ENCODE results near the gene CPNE5. TPM values are rescaled to one million over a fixed set of nuclear protein-coding genes. Genes with fewer than 3 reads are reported as not detected.
A peak's percentile ranks its signal among the peaks of the same experiment; 100 is the strongest.

CPNE5 gene
- total RNA-seq, 2 experiments from 2014 or later = 1.2 to 1.7 TPM

DNA sequence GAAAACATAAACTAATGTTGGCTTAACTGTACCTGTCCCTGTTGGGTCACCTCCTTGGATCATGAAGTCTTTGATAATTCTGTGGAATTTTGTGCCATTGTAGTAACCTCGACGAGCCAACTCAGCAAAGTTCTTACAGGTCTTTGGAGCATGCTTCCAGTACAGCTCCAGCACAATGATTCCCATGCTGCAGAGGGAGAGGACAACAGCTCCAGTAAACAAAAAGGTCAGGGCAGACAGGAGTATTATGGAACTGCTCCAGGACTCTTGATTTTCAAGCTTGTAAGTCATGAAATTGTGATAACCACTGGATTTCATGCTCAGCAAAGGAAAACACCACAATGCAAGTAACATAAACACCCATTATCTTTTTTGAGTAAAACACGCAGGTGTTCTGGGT is 32.4 kb upstream of the CPNE5 start:
- Mint-ChIP-seq H3K4me1 (ENCODE audit: low read depth) (peaks cover 57% of the 10 kb centered on the region), H3K27me3 (ENCODE audit: low read depth) (no peaks in the 10 kb centered on the region), H3K36me3 (ENCODE audit: low read depth) (peaks cover 46% of the 10 kb centered on the region), H3K27ac (peak overlapping the region; percentile 16), H3K9me3 (no peaks in the 10 kb centered on the region), H3K4me3 (no peak overlapping the region)
- DNase-seq = no peak
- intact Hi-C loops (cut with micrococcal nuclease) = loop anchor here (2.0 to 5.0 kb wide), 2 partner anchors 13 to 301 kb away; partner anchors contain the start of genes C6orf89 and PIM1
- CTCF ChIA-PET = interaction anchor here (1.2 to 5.8 kb wide), 4 partner anchors 13 to 147 kb away, joined by 4 to 27 read pairs (median 12); partner anchors contain the start of gene C6orf89

DNA sequence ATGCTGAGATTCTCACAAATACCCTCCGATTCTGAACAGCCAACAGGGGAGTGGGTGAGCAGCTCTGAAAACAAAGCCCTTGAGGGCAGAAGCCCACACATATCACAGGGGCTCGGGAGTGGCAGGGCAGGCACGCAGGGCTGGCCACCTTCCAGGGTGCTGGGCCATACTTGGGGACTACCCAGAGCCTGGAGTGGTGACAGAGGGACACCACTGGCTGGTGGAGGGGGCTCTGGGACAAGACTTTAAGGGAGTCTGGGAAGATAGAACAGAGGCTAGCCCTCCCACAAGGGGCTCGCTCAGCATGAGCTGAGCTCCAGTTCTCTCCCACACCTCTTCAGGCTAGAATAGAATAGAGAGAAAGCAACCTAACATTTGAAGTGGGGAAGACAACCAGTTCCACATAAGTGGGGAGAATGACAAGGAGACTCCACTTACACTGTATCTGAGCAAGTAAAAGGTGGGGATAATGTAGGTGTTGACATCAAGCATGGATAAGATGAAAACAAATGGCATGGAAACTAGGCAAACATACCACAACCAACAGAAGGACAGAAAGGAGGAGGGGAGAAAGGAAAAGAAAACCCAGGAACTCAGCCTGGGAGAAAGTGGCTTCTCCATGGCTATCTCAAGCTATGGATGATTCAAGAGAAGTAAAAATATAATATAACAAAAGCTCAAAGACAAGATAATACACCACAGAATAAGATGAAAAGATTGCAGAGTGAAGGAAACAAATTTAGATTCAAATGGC is 28.4 kb upstream of the CPNE5 start:
- no peak for DNase-seq
- Mint-ChIP-seq H3K9me3 (no peaks in the 10 kb centered on the region), H3K27ac (no peak overlapping the region), H3K4me1 (ENCODE audit: low read depth) (peaks cover 56% of the 10 kb centered on the region), H3K27me3 (ENCODE audit: low read depth) (no peaks in the 10 kb centered on the region), H3K4me3 (no peak overlapping the region), H3K36me3 (ENCODE audit: low read depth) (peaks cover 64% of the 10 kb centered on the region)
- intact Hi-C loops (cut with micrococcal nuclease) = no loop called here
- CTCF ChIA-PET = no interaction called here

DNA sequence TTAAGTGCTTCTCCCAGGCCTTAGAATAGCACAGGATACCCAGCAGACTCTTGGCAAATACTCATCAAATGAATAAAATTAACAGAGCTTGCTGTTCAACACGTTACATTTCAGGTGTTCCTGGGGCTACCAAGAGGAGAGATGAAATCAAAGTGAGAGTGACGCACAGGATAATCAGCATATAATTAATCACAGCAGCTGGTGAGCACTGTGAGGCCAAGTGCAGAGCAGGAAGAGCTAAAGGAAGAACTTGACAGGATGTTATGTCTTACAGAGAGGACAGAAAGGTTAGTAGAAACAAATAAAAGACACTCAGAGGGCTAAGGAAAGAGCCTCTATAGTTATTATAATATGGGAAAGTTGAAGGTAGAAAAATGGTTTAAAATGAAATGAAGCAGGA is 26.6 kb upstream of the CPNE5 start:
- Mint-ChIP-seq H3K36me3 (ENCODE audit: low read depth) (peaks cover 65% of the 10 kb centered on the region), H3K27me3 (ENCODE audit: low read depth) (no peaks in the 10 kb centered on the region), H3K4me3 (no peak overlapping the region), H3K4me1 (ENCODE audit: low read depth) (peaks cover 43% of the 10 kb centered on the region), H3K9me3 (no peaks in the 10 kb centered on the region), H3K27ac (peak overlapping the region; percentile 66)
- no peak for DNase-seq
- CTCF ChIA-PET = interaction anchor here (6.6 kb wide), 1 partner anchor 15 kb away, joined by 49 read pairs; no protein-coding TSS in a partner anchor
- intact Hi-C loops (cut with micrococcal nuclease) = no loop called here

DNA sequence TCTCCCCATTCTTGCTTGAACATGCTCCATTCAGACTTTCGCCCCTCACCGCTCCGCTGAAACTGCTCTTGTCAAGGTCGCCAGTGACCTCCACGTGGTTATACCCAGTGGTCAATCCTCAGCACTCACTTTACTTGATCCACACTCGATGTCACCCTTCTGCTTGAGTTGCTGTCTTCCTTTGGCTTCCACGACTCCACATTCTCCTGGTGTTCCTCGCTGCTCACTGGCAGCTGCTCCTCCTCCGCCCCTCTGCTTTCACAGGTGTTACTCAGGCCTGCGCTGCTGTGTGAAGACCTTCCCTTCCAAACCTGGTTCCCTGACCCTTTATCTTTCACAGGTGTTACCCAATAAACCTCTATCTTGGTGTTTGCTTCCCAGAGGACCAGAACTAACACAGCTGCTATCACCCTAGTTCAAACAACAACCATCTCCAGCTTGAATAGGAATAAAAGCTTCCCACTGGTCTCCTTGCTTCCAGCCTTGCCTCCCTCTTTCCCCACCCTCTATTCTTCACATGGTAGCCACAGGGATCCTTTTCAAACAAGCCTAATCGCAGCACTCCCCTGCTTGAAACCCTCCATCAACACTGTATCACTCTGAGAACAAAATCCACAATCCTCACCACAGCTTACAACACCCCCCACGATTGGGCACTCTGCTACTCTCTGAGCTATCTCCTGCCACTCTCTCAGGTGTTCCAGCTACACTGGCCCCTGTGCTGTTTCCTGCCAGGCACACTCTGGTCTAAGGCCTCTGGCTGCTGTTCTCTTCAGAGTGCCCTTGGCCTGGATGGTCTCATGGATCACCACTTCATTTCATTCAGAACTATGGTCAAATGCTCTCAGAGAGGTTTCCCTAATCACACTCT is 24.7 kb upstream of the CPNE5 start:
- CTCF ChIA-PET = interaction anchor here (0.6 to 6.6 kb wide), 4 partner anchors 9 to 106 kb away, joined by 3 to 49 read pairs (median 4); no protein-coding TSS in a partner anchor
- Mint-ChIP-seq H3K4me1 (ENCODE audit: low read depth) (peaks cover 36% of the 10 kb centered on the region), H3K27me3 (ENCODE audit: low read depth) (no peaks in the 10 kb centered on the region), H3K4me3 (no peak overlapping the region), H3K27ac (no peak overlapping the region), H3K36me3 (ENCODE audit: low read depth) (peaks cover 54% of the 10 kb centered on the region), H3K9me3 (no peaks in the 10 kb centered on the region)
- DNase-seq = no peak
- intact Hi-C loops (cut with micrococcal nuclease) = no loop called here

DNA sequence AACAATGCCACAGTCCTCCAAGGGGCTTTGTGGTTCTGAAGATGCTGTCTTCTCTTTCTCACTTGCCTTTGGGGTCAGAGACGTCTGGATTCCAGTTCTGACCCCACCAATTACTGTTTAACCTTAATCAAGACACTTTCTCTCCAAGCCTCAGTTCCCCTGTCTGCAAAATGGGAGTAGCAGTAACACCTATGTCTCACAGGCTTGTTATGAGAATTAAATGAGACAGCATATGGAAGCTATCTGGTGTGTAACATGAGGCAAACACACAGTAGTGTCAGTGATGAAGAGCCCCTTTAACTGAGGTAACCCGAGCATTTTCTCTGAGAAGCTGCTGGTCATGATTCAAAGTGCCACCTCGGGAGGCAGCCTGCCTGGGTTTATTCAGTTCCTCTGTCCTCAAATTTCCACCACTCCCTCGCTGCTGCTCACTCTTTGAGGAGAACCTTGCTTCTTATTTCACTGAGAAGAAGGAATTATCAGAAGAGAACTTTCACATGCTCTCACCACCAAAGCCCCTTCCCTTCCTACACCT is 23.7 kb upstream of the CPNE5 start:
- no peaks in the 10 kb centered on the region for H3K27me3 Mint-ChIP-seq (ENCODE audit: low read depth)
- no peaks in the 10 kb centered on the region for H3K9me3 Mint-ChIP-seq
- DNase-seq = no peak
- no peak overlapping the region for H3K27ac Mint-ChIP-seq
- H3K4me3 Mint-ChIP-seq = no peak overlapping the region
- intact Hi-C loops (cut with micrococcal nuclease) = no loop called here
- peaks cover 50% of the 10 kb centered on the region for H3K36me3 Mint-ChIP-seq (ENCODE audit: low read depth)
- CTCF ChIA-PET = interaction anchor here (6.6 kb wide), 1 partner anchor 12 kb away, joined by 49 read pairs; no protein-coding TSS in a partner anchor
- H3K4me1 Mint-ChIP-seq (ENCODE audit: low read depth) = peaks cover 31% of the 10 kb centered on the region

DNA sequence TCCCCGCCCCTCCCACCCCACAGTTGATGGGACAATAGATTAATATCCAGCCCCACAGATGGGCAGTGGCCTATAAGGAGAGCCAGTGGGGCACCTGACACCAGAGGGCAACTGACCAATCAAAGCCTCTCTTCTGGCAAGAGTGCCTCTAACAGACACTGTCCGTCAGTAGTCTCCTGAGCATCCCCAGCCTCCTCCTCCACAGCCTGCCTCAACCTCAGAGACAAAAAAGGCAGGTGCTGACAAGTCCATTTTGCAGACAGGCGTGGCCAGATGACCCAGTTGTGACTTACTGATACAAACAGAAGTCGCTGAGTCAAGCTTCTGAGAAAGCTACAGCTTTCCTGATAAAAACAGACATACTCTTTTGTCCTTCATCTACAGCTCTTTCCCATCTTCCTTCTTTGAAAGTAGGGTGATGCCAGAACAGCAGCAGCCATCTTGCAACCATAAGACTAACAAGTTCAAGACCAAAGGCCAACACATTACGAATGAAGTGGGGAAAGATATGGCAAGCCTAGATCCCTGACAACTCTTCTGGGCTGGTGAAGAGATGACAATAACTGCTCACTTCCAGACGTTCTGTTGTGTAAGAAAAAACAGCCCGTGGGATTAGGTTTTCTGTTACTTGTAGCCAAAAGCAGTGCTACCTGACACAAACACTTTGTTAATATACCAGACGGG is 23.1 kb upstream of the CPNE5 start:
- peaks cover 24% of the 10 kb centered on the region for H3K4me1 Mint-ChIP-seq (ENCODE audit: low read depth)
- CTCF ChIA-PET = interaction anchor here (6.6 kb wide), 1 partner anchor 11 kb away, joined by 49 read pairs; no protein-coding TSS in a partner anchor
- no peaks in the 10 kb centered on the region for H3K9me3 Mint-ChIP-seq
- H3K4me3 Mint-ChIP-seq = no peak overlapping the region
- intact Hi-C loops (cut with micrococcal nuclease) = no loop called here
- peaks cover 45% of the 10 kb centered on the region for H3K36me3 Mint-ChIP-seq (ENCODE audit: low read depth)
- no peaks in the 10 kb centered on the region for H3K27me3 Mint-ChIP-seq (ENCODE audit: low read depth)
- H3K27ac Mint-ChIP-seq = no peak overlapping the region
- no peak for DNase-seq

DNA sequence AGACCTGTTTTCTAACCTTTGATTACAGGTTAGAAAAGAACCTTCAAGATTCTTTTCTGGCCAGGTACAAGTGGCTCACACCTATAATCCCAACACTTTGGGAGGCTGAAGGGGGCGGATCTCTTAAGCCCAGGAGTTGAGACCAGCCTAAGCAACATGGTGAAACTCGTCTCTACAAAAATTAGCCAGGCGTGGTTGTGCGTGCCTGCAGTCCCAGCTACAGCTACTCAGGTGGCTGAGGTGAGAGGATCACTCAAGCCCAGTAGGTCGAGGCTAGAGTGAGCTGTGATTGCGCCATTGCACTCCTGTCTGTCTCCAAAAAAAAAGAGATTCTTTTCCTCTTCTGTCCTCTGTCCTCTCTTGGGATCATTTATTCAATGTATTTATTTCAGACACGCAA is 20.9 kb upstream of the CPNE5 start:
- H3K27me3 Mint-ChIP-seq (ENCODE audit: low read depth) = no peaks in the 10 kb centered on the region
- H3K9me3 Mint-ChIP-seq = no peaks in the 10 kb centered on the region
- DNase-seq = no peak
- H3K4me1 Mint-ChIP-seq (ENCODE audit: low read depth) = peaks cover 5% of the 10 kb centered on the region
- intact Hi-C loops (cut with micrococcal nuclease) = no loop called here
- peaks cover 46% of the 10 kb centered on the region for H3K36me3 Mint-ChIP-seq (ENCODE audit: low read depth)
- CTCF ChIA-PET = interaction anchor here (0.6 to 6.6 kb wide), 3 partner anchors 9 to 1034 kb away, joined by 3 to 49 read pairs (median 3); no protein-coding TSS in a partner anchor
- no peak overlapping the region for H3K27ac Mint-ChIP-seq
- no peak overlapping the region for H3K4me3 Mint-ChIP-seq

DNA sequence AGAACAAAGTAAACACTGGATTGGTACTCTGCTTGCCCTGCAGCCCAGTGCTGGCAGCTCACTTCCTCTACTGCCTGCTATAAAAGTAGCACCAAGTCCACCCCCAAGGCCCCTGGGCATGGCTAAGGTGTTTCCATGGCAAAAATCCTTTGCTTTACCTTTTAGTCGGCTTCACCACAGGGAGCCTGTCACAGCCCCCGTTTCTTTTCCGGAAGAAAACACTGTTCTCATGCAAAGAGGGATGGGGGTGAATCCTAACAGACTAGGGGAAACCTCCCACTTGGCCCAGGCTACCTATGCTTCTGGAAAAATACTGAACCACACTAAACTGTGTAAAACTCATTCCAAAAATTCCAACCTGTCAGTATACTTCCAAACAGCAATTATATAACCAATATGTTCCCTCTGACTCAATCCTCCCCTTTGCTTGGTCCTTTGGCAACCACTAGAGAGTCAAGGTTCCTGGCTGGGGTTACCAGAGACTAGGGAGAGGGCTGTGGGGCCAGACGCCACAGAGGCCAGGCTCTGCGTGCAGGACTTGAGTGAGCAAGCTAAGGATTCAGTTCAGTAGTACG is 19.2 kb upstream of the CPNE5 start:
- intact Hi-C loops (cut with micrococcal nuclease) = no loop called here
- no peak for DNase-seq
- no peaks in the 10 kb centered on the region for H3K9me3 Mint-ChIP-seq
- H3K27ac Mint-ChIP-seq = no peak overlapping the region
- H3K4me3 Mint-ChIP-seq = no peak overlapping the region
- no peaks in the 10 kb centered on the region for H3K27me3 Mint-ChIP-seq (ENCODE audit: low read depth)
- peaks cover 2% of the 10 kb centered on the region for H3K4me1 Mint-ChIP-seq (ENCODE audit: low read depth)
- peaks cover 39% of the 10 kb centered on the region for H3K36me3 Mint-ChIP-seq (ENCODE audit: low read depth)
- CTCF ChIA-PET = no interaction called here

DNA sequence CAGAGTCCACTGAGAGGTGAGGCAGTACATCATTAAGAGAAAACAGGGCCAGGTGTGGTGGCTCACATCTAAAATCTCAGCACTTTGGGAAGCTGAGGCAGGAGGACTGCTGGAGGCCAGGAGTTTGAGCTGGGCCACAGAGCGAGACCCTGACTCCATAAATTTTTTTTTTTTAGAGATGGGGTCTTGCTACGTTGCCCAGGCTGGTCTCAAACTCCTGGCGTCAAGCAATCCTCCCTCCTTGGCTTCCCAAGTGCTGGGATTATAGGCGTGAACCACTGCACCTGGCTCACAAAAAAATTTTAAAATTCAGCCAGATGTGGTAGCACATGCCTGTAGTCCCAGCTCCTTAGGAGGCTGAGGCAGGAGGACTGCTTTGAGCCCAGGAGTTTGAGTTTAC is 18.1 kb upstream of the CPNE5 start:
- intact Hi-C loops (cut with micrococcal nuclease) = no loop called here
- Mint-ChIP-seq H3K4me3 (no peak overlapping the region), H3K9me3 (no peaks in the 10 kb centered on the region), H3K4me1 (ENCODE audit: low read depth) (peaks cover 2% of the 10 kb centered on the region), H3K36me3 (ENCODE audit: low read depth) (peaks cover 42% of the 10 kb centered on the region), H3K27ac (no peak overlapping the region), H3K27me3 (ENCODE audit: low read depth) (no peaks in the 10 kb centered on the region)
- CTCF ChIA-PET = interaction anchor here (0.5 kb wide), 1 partner anchor 98 kb away, joined by 3 read pairs; no protein-coding TSS in a partner anchor
- no peak for DNase-seq

DNA sequence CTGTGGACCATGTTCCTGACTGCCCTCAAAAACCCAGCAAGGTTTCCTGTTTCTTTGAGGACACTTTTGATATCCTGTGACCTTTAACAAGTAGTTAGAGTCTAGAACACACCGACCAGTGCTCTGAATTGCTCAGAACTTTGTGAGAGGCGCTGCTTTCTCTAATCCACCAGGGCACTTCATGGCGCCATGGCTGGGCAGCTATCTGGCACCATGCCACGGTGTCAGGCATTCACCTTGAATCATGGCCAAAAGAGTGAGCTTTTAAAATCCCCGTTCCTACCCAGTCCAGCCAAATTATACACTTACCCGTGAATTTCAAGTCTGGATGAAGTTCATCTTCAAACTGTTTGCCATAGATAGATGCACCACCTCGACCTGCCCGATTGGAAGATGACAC is 17.0 kb upstream of the CPNE5 start:
- no peak overlapping the region for H3K27ac Mint-ChIP-seq
- no peak for DNase-seq
- CTCF ChIA-PET = no interaction called here
- no peaks in the 10 kb centered on the region for H3K9me3 Mint-ChIP-seq
- peaks cover 48% of the 10 kb centered on the region for H3K36me3 Mint-ChIP-seq (ENCODE audit: low read depth)
- H3K4me1 Mint-ChIP-seq (ENCODE audit: low read depth) = peaks cover 2% of the 10 kb centered on the region
- no peak overlapping the region for H3K4me3 Mint-ChIP-seq
- H3K27me3 Mint-ChIP-seq (ENCODE audit: low read depth) = no peaks in the 10 kb centered on the region
- intact Hi-C loops (cut with micrococcal nuclease) = no loop called here

DNA sequence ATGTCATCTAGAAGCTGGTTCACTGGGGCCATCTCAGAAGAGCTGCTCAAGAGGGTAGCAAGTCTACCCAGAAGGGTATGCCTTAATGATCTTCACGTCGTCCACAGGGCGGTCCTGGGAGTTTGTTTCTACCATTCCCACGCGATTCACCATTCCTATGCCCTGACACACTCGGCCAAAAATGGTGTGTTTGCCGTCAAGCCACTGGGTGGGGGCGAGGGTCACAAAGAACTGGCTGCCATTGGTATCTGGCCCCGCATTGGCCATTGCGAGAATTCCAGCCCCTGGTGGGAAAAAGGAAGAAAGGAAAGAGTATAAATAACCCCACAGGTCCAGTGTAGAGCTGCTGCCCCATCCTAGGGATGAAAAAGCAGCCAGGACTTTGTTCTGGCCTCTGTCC is 16.5 kb upstream of the CPNE5 start:
- H3K36me3 Mint-ChIP-seq (ENCODE audit: low read depth) = peaks cover 47% of the 10 kb centered on the region
- no peaks in the 10 kb centered on the region for H3K27me3 Mint-ChIP-seq (ENCODE audit: low read depth)
- peaks cover 2% of the 10 kb centered on the region for H3K4me1 Mint-ChIP-seq (ENCODE audit: low read depth)
- no peaks in the 10 kb centered on the region for H3K9me3 Mint-ChIP-seq
- H3K27ac Mint-ChIP-seq = no peak overlapping the region
- H3K4me3 Mint-ChIP-seq = no peak overlapping the region
- CTCF ChIA-PET = no interaction called here
- intact Hi-C loops (cut with micrococcal nuclease) = no loop called here
- no peak for DNase-seq

Measured in activated naive CD4-positive, alpha-beta T cell treated with anti-CD3 and anti-CD28 coated beads for 36 hours (primary cell).